HEK293 (cell line): ENCODE data around the gene RBM39.

Source experiments
- EGR2 ChIP-seq: fragments of 450-650 bp; formaldehyde crosslinking; IDR thresholded peaks from 2 replicates; pipeline ENCODE4 v1.5.1; 2016; ENCODE audit warnings: low read depth, missing biosample characterization, missing genetic modification characterization
- HOXC10 ChIP-seq: sonication (generic); formaldehyde crosslinking; IDR thresholded peaks from 2 replicates; pipeline ENCODE4 v1.8.1; 2023; ENCODE audit warnings: mild to moderate bottlenecking, missing genetic modification reagents
- PRDM10 ChIP-seq: fragments of 450-650 bp; formaldehyde crosslinking; IDR thresholded peaks from 2 replicates; pipeline ENCODE4 v1.5.1; 2016; ENCODE audit warnings: missing biosample characterization, missing genetic modification characterization
- YY2 ChIP-seq: fragments of 450-650 bp; formaldehyde crosslinking; IDR thresholded peaks from 2 replicates; pipeline ENCODE4 v1.5.1; 2016; ENCODE audit warnings: missing biosample characterization, missing genetic modification characterization
- ZBTB20 ChIP-seq: fragments of 450-650 bp; formaldehyde crosslinking; IDR thresholded peaks from 2 replicates; pipeline ENCODE4 v1.5.1; 2016; ENCODE audit warnings: missing biosample characterization, missing genetic modification characterization
- ZBTB49 ChIP-seq: fragments of 450-650 bp; formaldehyde crosslinking; IDR thresholded peaks from 2 replicates; pipeline ENCODE4 v1.5.1; 2016; ENCODE audit warnings: missing biosample characterization, missing genetic modification characterization, low read depth
- ZNF266 ChIP-seq: fragments of 450-650 bp; formaldehyde crosslinking; IDR thresholded peaks from 2 replicates; pipeline ENCODE4 v1.5.1; 2016; ENCODE audit warnings: missing biosample characterization, missing genetic modification characterization, low read depth
- ZNF302 ChIP-seq: fragments of 450-650 bp; formaldehyde crosslinking; IDR thresholded peaks from 2 replicates; pipeline ENCODE4 v1.5.1; 2016; ENCODE audit warnings: missing biosample characterization, missing genetic modification characterization, low read depth
- ZNF423 ChIP-seq: fragments of 450-650 bp; formaldehyde crosslinking; IDR thresholded peaks from 2 replicates; pipeline ENCODE4 v1.5.1; 2016; ENCODE audit warnings: missing biosample characterization, missing genetic modification characterization
- ZNF549 ChIP-seq: fragments of 450-650 bp; IDR thresholded peaks from 2 replicates; pipeline ENCODE4 v1.5.1; 2018; ENCODE audit warnings: missing biosample characterization, missing genetic modification characterization, mild to moderate bottlenecking, inconsistent platforms, moderate library complexity
- ZNF660 ChIP-seq: fragments of 450-650 bp; IDR thresholded peaks from 2 replicates; pipeline ENCODE4 v1.5.1; 2018; ENCODE audit warnings: missing biosample characterization, mild to moderate bottlenecking, missing genetic modification characterization
- ZNF791 ChIP-seq: fragments of 450-650 bp; formaldehyde crosslinking; IDR thresholded peaks from 2 replicates; pipeline ENCODE4 v1.5.1; 2016; ENCODE audit warnings: missing biosample characterization, missing genetic modification characterization
- TF ChIP-seq, protein P1 (sequence below): fragments of 450-650 bp; formaldehyde crosslinking; IDR thresholded peaks from 2 replicates; pipeline ENCODE4 v1.5.1; 2016; ENCODE audit warnings: missing biosample characterization, missing genetic modification characterization
- TF ChIP-seq, protein P2 (sequence below): fragments of 450-650 bp; formaldehyde crosslinking; IDR thresholded peaks from 2 replicates; pipeline ENCODE4 v1.5.1; 2017; ENCODE audit warnings: missing biosample characterization, missing genetic modification characterization
- TF ChIP-seq, protein P3 (sequence below): fragments of 450-650 bp; formaldehyde crosslinking; conservative IDR thresholded peaks from 2 replicates; pipeline ENCODE4 v1.5.1; 2016; ENCODE audit warnings: low read depth, missing biosample characterization, missing genetic modification characterization
- TF ChIP-seq, protein P4 (sequence below): fragments of 450-650 bp; formaldehyde crosslinking; IDR thresholded peaks from 2 replicates; pipeline ENCODE4 v1.5.0; 2017; ENCODE audit warnings: missing biosample characterization, missing genetic modification characterization, borderline replicate concordance
- TF ChIP-seq, protein P5 (sequence below): fragments of 450-650 bp; formaldehyde crosslinking; IDR thresholded peaks from 2 replicates; pipeline ENCODE4 v1.5.1; 2017; ENCODE audit warnings: missing biosample characterization, missing genetic modification characterization

The RBM39 gene

GRCh38 chr20:35741892-35742740 is at the start of gene RBM39 (continued):
- TF ChIP-seq ZBTB49 (tag by site-specific recombination) (no peak), ZNF660 (tag by site-specific recombination) (peak; percentile 59), ZNF266 (no peak), EGR2 (tag by site-specific recombination) (peak; percentile 94), ZNF549 (no peak), ZNF302 (no peak), HOXC10 (CRISPR knock-in tag) (no peak), YY2 (tag by site-specific recombination) (peak; percentile 97), ZNF791 (tag by site-specific recombination) (no peak), ZBTB20 (no peak), ZNF423 (tag by site-specific recombination) (no peak), PRDM10 (tag by site-specific recombination) (peak; percentile 63)
- TF ChIP-seq, protein P1, sequence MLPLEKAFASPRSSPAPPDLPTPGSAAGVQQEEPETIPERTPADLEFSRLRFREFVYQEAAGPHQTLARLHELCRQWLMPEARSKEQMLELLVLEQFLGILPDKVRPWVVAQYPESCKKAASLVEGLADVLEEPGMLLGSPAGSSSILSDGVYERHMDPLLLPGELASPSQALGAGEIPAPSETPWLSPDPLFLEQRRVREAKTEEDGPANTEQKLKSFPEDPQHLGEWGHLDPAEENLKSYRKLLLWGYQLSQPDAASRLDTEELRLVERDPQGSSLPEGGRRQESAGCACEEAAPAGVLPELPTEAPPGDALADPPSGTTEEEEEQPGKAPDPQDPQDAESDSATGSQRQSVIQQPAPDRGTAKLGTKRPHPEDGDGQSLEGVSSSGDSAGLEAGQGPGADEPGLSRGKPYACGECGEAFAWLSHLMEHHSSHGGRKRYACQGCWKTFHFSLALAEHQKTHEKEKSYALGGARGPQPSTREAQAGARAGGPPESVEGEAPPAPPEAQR (tag by site-specific recombination): peak; percentile 82; the same call in 1 of the 2 replicates
- TF ChIP-seq, protein P2, sequence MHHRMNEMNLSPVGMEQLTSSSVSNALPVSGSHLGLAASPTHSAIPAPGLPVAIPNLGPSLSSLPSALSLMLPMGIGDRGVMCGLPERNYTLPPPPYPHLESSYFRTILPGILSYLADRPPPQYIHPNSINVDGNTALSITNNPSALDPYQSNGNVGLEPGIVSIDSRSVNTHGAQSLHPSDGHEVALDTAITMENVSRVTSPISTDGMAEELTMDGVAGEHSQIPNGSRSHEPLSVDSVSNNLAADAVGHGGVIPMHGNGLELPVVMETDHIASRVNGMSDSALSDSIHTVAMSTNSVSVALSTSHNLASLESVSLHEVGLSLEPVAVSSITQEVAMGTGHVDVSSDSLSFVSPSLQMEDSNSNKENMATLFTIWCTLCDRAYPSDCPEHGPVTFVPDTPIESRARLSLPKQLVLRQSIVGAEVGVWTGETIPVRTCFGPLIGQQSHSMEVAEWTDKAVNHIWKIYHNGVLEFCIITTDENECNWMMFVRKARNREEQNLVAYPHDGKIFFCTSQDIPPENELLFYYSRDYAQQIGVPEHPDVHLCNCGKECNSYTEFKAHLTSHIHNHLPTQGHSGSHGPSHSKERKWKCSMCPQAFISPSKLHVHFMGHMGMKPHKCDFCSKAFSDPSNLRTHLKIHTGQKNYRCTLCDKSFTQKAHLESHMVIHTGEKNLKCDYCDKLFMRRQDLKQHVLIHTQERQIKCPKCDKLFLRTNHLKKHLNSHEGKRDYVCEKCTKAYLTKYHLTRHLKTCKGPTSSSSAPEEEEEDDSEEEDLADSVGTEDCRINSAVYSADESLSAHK (tag by site-specific recombination): peak; percentile 62
- TF ChIP-seq, protein P3, sequence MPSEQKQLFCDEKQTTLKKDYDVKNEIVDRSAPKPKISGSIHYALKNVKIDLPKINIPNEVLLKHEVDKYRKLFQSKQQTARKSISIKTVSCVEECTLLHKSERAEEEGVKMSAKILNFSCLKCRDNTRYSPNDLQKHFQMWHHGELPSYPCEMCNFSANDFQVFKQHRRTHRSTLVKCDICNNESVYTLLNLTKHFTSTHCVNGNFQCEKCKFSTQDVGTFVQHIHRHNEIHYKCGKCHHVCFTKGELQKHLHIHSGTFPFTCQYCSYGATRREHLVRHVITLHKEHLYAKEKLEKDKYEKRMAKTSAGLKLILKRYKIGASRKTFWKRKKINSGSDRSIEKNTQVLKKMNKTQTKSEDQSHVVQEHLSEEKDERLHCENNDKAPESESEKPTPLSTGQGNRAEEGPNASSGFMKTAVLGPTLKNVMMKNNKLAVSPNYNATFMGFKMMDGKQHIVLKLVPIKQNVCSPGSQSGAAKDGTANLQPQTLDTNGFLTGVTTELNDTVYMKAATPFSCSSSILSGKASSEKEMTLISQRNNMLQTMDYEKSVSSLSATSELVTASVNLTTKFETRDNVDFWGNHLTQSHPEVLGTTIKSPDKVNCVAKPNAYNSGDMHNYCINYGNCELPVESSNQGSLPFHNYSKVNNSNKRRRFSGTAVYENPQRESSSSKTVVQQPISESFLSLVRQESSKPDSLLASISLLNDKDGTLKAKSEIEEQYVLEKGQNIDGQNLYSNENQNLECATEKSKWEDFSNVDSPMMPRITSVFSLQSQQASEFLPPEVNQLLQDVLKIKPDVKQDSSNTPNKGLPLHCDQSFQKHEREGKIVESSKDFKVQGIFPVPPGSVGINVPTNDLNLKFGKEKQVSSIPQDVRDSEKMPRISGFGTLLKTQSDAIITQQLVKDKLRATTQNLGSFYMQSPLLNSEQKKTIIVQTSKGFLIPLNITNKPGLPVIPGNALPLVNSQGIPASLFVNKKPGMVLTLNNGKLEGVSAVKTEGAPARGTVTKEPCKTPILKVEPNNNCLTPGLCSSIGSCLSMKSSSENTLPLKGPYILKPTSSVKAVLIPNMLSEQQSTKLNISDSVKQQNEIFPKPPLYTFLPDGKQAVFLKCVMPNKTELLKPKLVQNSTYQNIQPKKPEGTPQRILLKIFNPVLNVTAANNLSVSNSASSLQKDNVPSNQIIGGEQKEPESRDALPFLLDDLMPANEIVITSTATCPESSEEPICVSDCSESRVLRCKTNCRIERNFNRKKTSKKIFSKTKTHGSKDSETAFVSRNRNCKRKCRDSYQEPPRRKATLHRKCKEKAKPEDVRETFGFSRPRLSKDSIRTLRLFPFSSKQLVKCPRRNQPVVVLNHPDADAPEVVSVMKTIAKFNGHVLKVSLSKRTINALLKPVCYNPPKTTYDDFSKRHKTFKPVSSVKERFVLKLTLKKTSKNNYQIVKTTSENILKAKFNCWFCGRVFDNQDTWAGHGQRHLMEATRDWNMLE (tag by site-specific recombination): peak; percentile 73
- TF ChIP-seq, protein P4, sequence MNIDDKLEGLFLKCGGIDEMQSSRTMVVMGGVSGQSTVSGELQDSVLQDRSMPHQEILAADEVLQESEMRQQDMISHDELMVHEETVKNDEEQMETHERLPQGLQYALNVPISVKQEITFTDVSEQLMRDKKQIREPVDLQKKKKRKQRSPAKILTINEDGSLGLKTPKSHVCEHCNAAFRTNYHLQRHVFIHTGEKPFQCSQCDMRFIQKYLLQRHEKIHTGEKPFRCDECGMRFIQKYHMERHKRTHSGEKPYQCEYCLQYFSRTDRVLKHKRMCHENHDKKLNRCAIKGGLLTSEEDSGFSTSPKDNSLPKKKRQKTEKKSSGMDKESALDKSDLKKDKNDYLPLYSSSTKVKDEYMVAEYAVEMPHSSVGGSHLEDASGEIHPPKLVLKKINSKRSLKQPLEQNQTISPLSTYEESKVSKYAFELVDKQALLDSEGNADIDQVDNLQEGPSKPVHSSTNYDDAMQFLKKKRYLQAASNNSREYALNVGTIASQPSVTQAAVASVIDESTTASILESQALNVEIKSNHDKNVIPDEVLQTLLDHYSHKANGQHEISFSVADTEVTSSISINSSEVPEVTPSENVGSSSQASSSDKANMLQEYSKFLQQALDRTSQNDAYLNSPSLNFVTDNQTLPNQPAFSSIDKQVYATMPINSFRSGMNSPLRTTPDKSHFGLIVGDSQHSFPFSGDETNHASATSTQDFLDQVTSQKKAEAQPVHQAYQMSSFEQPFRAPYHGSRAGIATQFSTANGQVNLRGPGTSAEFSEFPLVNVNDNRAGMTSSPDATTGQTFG (tag by site-specific recombination): no peak; the same call in 1 of the 2 replicates
- TF ChIP-seq, protein P5, sequence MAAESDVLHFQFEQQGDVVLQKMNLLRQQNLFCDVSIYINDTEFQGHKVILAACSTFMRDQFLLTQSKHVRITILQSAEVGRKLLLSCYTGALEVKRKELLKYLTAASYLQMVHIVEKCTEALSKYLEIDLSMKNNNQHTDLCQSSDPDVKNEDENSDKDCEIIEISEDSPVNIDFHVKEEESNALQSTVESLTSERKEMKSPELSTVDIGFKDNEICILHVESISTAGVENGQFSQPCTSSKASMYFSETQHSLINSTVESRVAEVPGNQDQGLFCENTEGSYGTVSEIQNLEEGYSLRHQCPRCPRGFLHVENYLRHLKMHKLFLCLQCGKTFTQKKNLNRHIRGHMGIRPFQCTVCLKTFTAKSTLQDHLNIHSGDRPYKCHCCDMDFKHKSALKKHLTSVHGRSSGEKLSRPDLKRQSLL (tag by site-specific recombination): peak; percentile 75; the same call in 1 of the 2 replicates
